MM.1S (cell line): ENCODE data around the gene SPINK2.

Experiments used
- DNase-seq: peaks from one replicate; pipeline ENCODE4 v3.0.0-alpha.2; 2015
- H2AFZ ChIP-seq: fragments of 300-600 bp; sonication (generic); 2 replicates; pipeline ENCODE4 v1.6.0; 2016; ENCODE audit warnings: antibody characterized with exemption, low read length
- H3F3A ChIP-seq: fragments of 300-600 bp; sonication (generic); 2 replicates; pipeline ENCODE4 v1.6.1; 2016; ENCODE audit warnings: mild to moderate bottlenecking, antibody characterized with exemption, low read length, moderate library complexity, mixed read lengths; ENCODE audit not compliant: insufficient read depth
- H3K27ac ChIP-seq: fragments of 300-600 bp; sonication (generic); 2 replicates; pipeline ENCODE4 v1.5.1; 2016; ENCODE audit warnings: mild to moderate bottlenecking, low read length
- H3K27me3 ChIP-seq: fragments of 300-600 bp; sonication (generic); replicated peaks from 2 replicates; pipeline ENCODE4 v1.6.0; 2016; ENCODE audit warnings: low read length; ENCODE audit not compliant: insufficient read depth
- H3K36me3 ChIP-seq: fragments of 300-600 bp; sonication (generic); replicated peaks from 2 replicates; pipeline ENCODE4 v1.6.1; 2016; ENCODE audit warnings: mild to moderate bottlenecking, low read length, mixed read lengths; ENCODE audit not compliant: insufficient read depth
- H3K4me1 ChIP-seq: fragments of 300-600 bp; sonication (generic); 2 replicates; pipeline ENCODE4 v1.6.1; 2016; ENCODE audit warnings: low read length, mixed read lengths
- H3K4me2 ChIP-seq: fragments of 300-600 bp; sonication (generic); 2 replicates; pipeline ENCODE4 v1.6.0; 2016; ENCODE audit warnings: low read depth, low read length
- H3K4me3 ChIP-seq: fragments of 300-600 bp; sonication (generic); 2 replicates; pipeline ENCODE4 v1.5.1; 2016; ENCODE audit warnings: low read length, mixed read lengths
- H3K79me2 ChIP-seq: fragments of 300-600 bp; sonication (generic); 2 replicates; pipeline ENCODE4 v1.6.1; 2016; ENCODE audit warnings: mixed run types, low read length, mixed read lengths
- H3K9ac ChIP-seq: fragments of 300-600 bp; sonication (generic); 2 replicates; pipeline ENCODE4 v1.6.1; 2016; ENCODE audit warnings: low read length, mixed read lengths
- H3K9me2 ChIP-seq: fragments of 300-600 bp; sonication (generic); replicated peaks from 2 replicates; pipeline ENCODE4 v1.6.1; 2016; ENCODE audit warnings: mild to moderate bottlenecking, low read length, mixed read lengths; ENCODE audit not compliant: insufficient read depth
- H3K9me3 ChIP-seq: fragments of 300-600 bp; sonication (generic); replicated peaks from 2 replicates; pipeline ENCODE4 v1.6.1; 2016; ENCODE audit warnings: mild to moderate bottlenecking, low read length, mixed read lengths; ENCODE audit not compliant: insufficient read depth
- H4K20me1 ChIP-seq: fragments of 300-600 bp; sonication (generic); 2 replicates; pipeline ENCODE4 v1.6.1; 2016; ENCODE audit warnings: mild to moderate bottlenecking, low read length, moderate library complexity, mixed read lengths; ENCODE audit not compliant: insufficient read depth
- EZH2 ChIP-seq: fragments of 300-600 bp; sonication (generic); optimal IDR thresholded peaks from 2 replicates; pipeline ENCODE3; 2017; ENCODE audit warnings: low read depth, mild to moderate bottlenecking, antibody characterized with exemption, low read length, mixed read lengths
- EZH2phosphoT487 ChIP-seq: fragments of 300-600 bp; sonication (generic); IDR thresholded peaks from 2 replicates; pipeline ENCODE4 v1.6.1; 2018; ENCODE audit warnings: antibody characterized with exemption, low read length
- TF ChIP-seq, protein P1 (sequence below): fragments of 300-600 bp; sonication (generic); IDR thresholded peaks from 2 replicates; pipeline ENCODE4 v1.5.1; 2016; ENCODE audit warnings: antibody characterized with exemption, low read length, mixed read lengths

SPINK2 gene

GRCh38 chr4:56828784-56829535 is 7.5 kb upstream of the SPINK2 start:
- TF ChIP-seq, protein P1, sequence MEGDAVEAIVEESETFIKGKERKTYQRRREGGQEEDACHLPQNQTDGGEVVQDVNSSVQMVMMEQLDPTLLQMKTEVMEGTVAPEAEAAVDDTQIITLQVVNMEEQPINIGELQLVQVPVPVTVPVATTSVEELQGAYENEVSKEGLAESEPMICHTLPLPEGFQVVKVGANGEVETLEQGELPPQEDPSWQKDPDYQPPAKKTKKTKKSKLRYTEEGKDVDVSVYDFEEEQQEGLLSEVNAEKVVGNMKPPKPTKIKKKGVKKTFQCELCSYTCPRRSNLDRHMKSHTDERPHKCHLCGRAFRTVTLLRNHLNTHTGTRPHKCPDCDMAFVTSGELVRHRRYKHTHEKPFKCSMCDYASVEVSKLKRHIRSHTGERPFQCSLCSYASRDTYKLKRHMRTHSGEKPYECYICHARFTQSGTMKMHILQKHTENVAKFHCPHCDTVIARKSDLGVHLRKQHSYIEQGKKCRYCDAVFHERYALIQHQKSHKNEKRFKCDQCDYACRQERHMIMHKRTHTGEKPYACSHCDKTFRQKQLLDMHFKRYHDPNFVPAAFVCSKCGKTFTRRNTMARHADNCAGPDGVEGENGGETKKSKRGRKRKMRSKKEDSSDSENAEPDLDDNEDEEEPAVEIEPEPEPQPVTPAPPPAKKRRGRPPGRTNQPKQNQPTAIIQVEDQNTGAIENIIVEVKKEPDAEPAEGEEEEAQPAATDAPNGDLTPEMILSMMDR: no peak
- no peak for TF ChIP-seq EZH2
- no peak for TF ChIP-seq EZH2phosphoT487
- H4K20me1 ChIP-seq: no peaks in the 10 kb centered on the region
- H3K4me2 ChIP-seq: peak overlapping the region; percentile 37; the same call in 1 of the 2 replicates
- no peak overlapping the region for H3K4me3 ChIP-seq
- no peaks in the 10 kb centered on the region for H3K9me3 ChIP-seq
- no peaks in the 10 kb centered on the region for H3K79me2 ChIP-seq
- H3K36me3 ChIP-seq: no peaks in the 10 kb centered on the region
- H3K9ac ChIP-seq: no peak overlapping the region
- H3K9me2 ChIP-seq: no peaks in the 10 kb centered on the region
- peak overlapping the region; percentile 62; the same call in 1 of the 2 replicates for H3K27ac ChIP-seq
- H2AFZ ChIP-seq: no peak overlapping the region
- DNase-seq: peak; percentile 91
- peaks cover 17% of the 10 kb centered on the region for H3K4me1 ChIP-seq
- H3F3A ChIP-seq: peaks cover 14% of the 10 kb centered on the region
- H3K27me3 ChIP-seq: no peaks in the 10 kb centered on the region

DNA sequence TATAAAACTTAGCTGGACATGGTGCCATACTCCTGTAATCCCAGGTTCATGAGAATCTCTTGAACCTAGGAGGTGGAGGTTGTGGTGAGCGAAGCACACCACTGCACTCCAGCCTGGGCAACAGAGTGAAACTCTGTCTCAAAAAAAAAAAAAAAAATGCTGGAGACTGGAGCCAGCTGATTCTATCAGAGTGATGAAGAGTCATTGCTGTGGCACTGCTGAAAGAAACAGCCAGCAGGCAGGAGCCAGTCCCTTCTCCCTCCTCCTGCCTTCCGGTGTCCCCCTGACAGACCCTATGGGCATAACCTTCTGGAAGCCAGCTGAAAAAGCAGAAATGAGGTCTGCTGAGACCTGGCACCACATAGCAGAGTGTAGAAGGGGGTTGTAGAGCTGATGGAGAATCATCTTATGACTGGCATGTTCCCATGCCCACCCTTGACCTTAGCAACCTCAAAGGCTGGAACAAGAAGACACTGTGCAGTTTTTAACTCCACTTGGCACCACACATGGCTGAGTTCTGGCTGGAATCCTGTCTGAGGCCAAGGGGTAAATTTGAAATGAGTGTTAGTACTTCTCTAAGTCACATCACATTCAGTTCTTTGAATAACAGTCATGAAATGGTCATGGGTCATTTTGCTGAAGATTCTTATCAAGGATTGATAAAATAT is 2.6 kb upstream of the SPINK2 start:
- H3K79me2 ChIP-seq: no peaks in the 10 kb centered on the region
- H4K20me1 ChIP-seq: no peaks in the 10 kb centered on the region
- H3K4me3 ChIP-seq: no peak overlapping the region
- no peak for DNase-seq
- H3K27me3 ChIP-seq: peaks cover 4% of the 10 kb centered on the region; the same call in 1 of the 2 replicates
- TF ChIP-seq, protein P1: no peak
- TF ChIP-seq EZH2phosphoT487 (no peak), EZH2 (no peak)
- no peak overlapping the region for H3K27ac ChIP-seq
- no peaks in the 10 kb centered on the region for H3K9me3 ChIP-seq
- H3K36me3 ChIP-seq: no peaks in the 10 kb centered on the region
- no peak overlapping the region for H3K9ac ChIP-seq
- peaks cover 10% of the 10 kb centered on the region for H3F3A ChIP-seq
- peaks cover 19% of the 10 kb centered on the region for H3K4me1 ChIP-seq
- no peak overlapping the region for H3K4me2 ChIP-seq
- no peak overlapping the region for H2AFZ ChIP-seq
- no peaks in the 10 kb centered on the region for H3K9me2 ChIP-seq

- peaks cover 14% of the 10 kb centered on the region for H3F3A ChIP-seq
- H3K4me3 ChIP-seq: no peak overlapping the region
- no peaks in the 10 kb centered on the region for H3K79me2 ChIP-seq
- peaks cover 30% of the 10 kb centered on the region for H3K4me1 ChIP-seq
- no peaks in the 10 kb centered on the region for H3K9me2 ChIP-seq
- TF ChIP-seq, protein P1: no peak
- TF ChIP-seq EZH2 (no peak), EZH2phosphoT487 (no peak)
- no peaks in the 10 kb centered on the region for H3K9me3 ChIP-seq
- no peak overlapping the region for H2AFZ ChIP-seq
- H3K27me3 ChIP-seq: peaks cover 4% of the 10 kb centered on the region; the same call in 1 of the 2 replicates
- no peaks in the 10 kb centered on the region for H3K36me3 ChIP-seq
- no peak for DNase-seq
- H3K9ac ChIP-seq: no peak overlapping the region
- no peak overlapping the region for H3K27ac ChIP-seq
- no peaks in the 10 kb centered on the region for H4K20me1 ChIP-seq
- H3K4me2 ChIP-seq: no peak overlapping the region
Observed at GRCh38 chr4:56818797-56819196, 2.7 kb downstream of the SPINK2 start.
